Cortex of kidney (tissue), 1 donor: ENCODE measurements around the gene NFE2L1.
"Not testable (repeated sequence)": the region's sequence is repeated elsewhere in the genome, so short reads cannot be mapped to it uniquely, and the experiment has no call there.

Source experiments
- DNase-seq: peaks from one replicate; lab custom pipeline; 2025; lab: John Stamatoyannopoulos, UW

The NFE2L1 gene

GRCh38 chr17:48048384-48049126 is 396 bp downstream of the NFE2L1 start:
- DNase-seq = no peak

DNA sequence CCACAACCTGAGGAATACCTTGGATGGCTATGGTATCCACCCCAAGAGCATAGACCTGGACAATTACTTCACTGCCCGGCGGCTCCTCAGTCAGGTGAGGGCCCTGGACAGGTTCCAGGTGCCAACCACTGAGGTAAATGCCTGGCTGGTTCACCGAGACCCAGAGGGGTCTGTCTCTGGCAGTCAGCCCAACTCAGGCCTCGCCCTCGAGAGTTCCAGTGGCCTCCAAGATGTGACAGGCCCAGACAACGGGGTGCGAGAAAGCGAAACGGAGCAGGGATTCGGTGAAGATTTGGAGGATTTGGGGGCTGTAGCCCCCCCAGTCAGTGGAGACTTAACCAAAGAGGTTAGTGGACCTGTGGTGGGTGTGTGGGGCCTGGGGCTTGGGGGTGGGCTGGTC is 3.1 kb downstream of the NFE2L1 start:
- DNase-seq = no peak

GRCh38 chr17:48051706-48052486 is 3.7 kb downstream of the NFE2L1 start:
- no peak for DNase-seq

DNA sequence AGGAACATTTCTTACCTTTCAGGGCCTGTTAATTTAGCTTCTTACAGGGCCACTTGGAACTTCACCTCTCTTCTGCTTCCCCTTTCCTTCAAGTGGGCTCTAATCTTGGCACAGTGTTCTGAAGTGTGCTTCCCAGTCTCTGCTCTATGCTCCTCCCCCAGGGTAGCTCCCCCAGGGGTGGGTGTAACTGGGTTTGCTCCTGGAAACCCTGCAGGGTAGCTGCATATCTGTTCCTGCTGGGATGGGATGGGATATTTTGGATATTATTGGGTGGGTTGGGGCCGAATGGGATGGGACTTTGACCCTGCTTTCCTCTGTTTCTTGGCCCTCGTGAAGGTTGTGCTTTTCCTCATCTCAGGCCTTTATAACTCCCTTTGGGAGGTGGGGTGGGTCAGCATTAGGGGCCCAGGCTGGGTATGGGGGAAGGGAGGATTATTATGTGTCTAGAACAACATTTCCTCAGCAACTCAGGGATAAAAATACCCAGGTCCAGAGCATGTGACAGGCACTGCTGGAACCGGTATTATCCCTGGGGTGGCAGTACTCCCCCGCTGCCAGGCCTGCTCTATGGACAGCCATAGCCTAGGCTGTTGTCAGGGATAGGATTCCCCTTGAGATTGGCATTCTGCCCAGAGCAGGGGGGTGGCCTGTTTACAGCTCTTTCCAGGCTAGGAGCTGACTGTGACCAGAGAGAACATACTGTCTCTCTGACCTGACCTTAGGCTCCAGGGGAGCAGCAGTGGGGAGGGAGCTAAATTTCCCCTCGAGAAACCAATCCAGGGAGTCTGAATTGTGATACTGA is 5.0 kb downstream of the NFE2L1 start:
- no peak for DNase-seq

DNA sequence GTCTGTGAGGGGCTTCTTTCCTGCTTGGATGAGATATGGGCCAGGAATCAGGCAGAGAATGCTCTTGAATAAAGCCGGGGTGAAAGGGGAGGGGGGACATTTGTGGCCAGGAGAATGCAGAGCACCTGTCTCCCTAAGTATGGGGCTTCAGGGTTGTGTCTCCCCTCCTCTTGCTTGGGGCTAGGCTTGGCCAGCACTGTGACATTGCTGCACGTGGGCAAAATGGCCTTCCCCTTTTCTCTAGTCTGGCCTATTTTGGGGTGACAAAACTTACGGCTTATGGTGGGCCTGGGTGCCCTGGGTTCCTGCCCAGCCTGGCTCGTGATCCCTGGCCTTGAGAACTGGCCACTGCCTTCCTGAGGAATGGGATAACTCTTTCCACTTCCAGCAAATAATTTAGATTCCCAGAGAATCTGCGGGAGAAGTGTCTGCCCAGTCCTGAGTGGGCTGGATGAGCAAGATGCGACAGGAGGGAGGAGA is 5.6 kb downstream of the NFE2L1 start:
- DNase-seq = no peak

DNA sequence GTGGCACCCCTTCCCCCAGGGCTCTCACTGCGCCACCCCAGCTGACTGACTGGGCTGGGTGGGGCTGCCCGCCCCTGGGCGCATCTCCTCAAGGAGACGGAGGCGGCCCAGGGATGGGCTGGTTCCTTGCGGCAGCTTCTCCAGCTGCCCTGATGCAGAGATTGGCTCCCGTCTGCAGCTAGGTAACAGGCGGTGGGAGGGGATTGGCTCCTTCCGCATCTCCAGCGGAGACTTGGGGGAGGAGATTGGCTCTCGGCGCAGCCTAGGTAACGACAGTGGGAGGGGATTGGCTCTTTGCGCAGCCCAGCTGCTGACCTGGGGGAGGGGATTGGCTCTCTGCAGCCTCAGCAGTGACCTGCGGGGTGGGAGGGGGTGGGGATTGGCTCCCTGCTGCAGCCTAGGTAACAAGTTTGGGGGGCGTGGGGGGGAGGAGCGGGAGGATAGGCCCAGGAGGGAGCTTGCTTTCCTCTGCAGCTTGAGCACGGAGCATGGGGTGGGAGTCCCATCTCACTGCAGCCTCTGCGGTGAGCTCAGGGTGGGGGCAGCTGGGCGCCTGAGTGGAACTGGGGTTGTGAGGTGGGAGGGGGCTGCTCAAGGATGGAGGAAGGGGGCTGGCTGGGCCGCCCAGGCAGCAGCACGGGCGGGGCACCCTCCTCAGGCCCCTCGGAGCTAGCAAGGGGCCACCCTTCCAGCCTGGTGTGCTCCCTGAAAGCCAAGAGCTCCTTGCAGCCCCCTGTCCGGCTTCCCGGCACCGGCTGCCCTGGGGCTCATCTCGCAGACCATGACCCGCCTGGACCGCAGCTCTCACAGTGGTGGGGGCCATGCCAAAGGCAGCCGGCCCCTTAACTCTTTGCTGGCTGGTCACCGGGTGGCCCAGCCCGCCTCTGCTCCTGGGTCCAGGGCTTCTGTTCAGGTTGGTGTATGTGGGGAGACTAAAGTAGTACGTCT is 6.4 kb downstream of the NFE2L1 start:
- no peak for DNase-seq

DNA sequence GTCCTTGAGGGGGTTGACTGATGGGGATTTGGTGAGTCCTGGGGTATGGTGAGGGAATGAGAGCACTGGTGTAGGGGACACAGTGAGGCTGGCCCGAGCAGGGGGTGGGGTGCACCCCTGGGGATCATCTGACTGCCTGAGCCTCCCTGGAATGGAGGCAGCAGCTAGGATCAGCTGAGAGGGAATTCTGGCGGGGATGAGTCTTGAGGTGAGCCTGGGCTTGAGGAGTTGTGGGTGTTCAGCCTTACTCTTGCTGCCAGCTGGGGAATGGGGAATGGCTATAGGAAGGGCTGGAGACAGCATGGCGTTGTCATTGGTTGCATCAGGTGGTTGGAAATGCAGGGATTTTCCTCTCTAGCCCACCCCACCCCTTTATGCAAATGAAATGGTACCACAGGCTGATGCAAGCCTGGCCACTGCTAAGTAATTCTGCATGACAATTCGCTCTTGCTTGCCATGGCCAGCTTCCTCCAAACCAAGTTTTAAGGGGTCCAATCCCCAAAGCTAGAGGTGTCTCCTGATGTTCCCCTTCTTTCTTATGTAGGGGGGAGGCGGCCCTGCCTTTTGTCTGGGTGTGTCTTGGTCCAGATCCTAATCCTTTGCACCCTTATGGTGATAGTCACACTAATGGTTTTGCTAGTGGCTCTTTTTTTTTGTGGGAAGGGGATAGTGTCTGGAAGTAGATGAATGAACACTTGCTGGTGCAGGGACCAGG is 7.5 kb downstream of the NFE2L1 start:
- DNase-seq = no peak

DNA sequence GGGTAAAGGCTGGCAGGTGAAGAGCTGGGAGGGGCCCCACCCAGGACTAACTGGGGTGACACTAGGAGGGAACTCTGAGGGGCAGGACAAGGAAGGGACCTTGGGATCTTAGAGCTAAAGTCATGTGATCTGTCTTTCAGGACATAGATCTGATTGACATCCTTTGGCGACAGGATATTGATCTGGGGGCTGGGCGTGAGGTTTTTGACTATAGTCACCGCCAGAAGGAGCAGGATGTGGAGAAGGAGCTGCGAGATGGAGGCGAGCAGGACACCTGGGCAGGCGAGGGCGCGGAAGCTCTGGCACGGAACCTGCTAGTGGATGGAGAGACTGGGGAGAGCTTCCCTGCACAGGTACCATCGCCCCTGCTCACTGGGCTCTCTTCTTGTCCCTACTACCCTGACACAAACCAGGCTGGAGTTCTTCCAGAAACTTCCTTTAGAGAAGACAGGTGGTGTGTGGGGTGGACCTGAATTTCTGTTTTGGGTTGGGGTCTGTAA is 8.1 kb downstream of the NFE2L1 start:
- DNase-seq = no peak

DNA sequence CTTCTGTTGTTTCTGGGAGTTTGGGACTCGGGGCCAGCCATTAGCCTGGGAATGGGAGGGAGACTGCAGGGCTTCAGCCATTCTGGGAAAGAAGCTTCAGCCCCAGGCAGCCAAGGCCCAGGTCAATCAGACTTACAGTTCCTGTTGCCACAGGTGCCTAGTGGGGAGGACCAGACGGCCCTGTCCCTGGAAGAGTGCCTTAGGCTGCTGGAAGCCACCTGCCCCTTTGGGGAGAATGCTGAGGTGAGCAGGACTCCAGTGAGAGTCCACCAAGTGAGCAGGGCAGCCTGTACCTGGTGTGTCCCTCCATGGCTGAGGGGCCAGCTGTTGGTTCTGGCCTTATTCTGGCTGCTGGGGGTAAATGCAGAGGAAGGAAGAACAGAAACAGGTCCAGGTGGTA is 8.7 kb downstream of the NFE2L1 start:
- no peak for DNase-seq

GRCh38 chr17:48057626-48058025 is 9.5 kb downstream of the NFE2L1 start:
- DNase-seq = no peak

DNA sequence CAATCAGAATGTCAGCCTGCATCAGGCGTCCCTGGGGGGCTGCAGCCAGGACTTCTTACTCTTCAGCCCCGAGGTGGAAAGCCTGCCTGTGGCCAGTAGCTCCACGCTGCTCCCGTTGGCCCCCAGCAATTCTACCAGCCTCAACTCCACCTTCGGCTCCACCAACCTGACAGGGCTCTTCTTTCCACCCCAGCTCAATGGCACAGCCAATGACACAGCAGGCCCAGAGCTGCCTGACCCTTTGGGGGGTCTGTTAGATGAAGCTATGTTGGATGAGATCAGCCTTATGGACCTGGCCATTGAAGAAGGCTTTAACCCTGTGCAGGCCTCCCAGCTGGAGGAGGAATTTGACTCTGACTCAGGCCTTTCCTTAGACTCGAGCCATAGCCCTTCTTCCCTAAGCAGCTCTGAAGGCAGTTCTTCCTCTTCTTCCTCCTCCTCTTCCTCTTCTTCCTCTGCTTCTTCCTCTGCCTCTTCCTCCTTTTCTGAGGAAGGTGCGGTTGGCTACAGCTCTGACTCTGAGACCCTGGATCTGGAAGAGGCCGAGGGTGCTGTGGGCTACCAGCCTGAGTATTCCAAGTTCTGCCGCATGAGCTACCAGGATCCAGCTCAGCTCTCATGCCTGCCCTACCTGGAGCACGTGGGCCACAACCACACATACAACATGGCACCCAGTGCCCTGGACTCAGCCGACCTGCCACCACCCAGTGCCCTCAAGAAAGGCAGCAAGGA is 10.4 kb downstream of the NFE2L1 start:
- no peak for DNase-seq

- DNase-seq = no peak
Observed at GRCh38 chr17:48059125-48059668, 11.0 kb downstream of the NFE2L1 start.

- DNase-seq = no peak
Observed at GRCh38 chr17:48060249-48060648, 12.1 kb downstream of the NFE2L1 start.

GRCh38 chr17:48062273-48062672 is 14.1 kb downstream of the NFE2L1 start:
- no peak for DNase-seq

DNA sequence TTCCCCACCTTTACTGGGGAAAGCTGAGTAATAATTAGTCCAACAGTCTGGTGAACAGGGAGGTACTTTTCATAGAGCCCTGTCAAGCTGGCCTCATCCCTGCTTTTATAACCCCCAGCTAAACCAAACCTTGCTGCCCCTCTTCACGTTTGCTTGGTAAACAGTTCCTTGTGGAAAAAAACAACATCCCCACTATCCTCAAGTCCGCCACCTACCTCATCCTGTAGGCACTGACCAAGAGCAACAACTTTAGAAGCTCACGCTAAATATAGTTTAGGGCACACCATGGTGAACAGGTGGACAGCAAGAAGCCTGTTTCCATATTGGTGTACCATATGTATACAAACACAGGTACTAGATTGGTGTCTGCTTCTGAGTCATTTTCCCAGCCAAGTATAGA is 16.5 kb downstream of the NFE2L1 start:
- no peak for DNase-seq

DNA sequence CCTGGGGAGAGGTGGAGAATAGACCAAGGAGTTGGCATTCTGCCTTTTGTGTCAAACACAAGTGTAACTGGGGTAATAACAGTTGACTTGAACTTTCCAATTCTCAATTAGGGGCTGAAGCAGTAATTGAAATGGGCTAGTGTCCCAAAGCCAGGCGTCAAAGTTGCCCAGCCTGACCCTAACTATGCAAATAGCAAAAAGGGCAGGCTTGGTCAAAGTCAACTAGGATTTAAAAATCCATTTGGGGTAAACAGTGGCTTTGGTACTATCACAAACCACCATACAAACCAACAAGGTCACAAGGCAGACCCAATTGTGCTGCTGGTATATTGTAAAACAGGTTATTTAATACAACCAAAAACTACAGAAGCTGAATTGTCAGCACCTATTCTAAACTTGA is 18.0 kb downstream of the NFE2L1 start:
- DNase-seq = no peak

DNA sequence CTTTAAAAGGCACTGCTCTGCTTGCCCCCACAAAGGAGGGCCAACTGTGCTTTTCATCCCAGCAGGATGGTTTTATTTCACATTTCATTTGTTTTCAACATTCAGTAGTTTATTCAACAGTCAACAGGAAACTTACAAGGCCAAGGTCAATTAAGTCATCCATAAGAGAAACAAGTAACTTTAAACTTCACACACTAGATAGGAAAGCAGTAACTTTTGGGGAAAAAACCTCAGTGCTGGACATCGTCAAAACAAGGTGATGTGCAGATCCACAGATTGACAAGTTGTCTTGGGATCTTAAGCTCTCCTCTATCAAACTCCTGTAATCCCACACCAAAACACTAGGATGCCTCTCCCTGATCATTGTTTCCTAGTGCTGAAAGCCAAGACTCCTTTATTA is 18.5 kb downstream of the NFE2L1 start:
- DNase-seq = no peak

DNA sequence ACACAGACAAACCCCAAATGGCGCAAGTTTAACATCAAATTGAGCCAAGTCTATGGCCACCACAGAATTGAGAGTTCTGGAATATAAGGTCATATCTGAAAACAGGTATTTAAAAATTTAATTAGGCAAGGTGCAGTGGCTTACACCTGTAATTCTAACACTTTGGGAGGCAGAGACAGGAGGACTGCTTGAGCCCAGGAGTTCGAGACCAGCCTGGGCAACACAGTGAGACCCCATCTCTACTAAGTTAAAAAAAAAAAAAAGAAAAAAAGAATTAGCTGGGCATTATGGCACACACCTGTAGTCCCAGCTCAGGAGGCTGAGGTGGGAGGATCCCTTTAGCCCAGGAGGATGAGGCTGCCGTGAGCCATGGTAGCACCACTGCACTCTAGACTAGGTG is 19.1 kb downstream of the NFE2L1 start:
- DNase-seq = no peak

- DNase-seq = not testable (repeated sequence)
Observed at GRCh38 chr17:48067808-48068207, 19.6 kb downstream of the NFE2L1 start.
